Panc1 (cell line): ENCODE results near the gene ARHGAP8. TPM values are rescaled to one million over a fixed set of nuclear protein-coding genes. Genes with fewer than 3 reads are reported as not detected.

Source experiments
- ATAC-seq: fragments of 200-7000 bp; cut with Tn5 transposase; 2 replicates; pipeline ENCODE4 v1.9.1; 2020; ENCODE audit warnings: mild to moderate bottlenecking, moderate library complexity
- BruUV-seq: library from RNA; stranded (reverse); fragments of 400-500 nt; replicated peaks from 2 replicates; lab custom pipeline; 2021; lab: Mats Ljungman, UMichigan
- CTCF ChIA-PET: fragments of 300-600 bp; sonication (Branson Sonifier 250); formaldehyde crosslinking; loops from one replicate; lab custom pipeline; 2022; ENCODE audit warnings: antibody characterized with exemption; lab: Charles Lee
- POLR2A ChIA-PET: fragments of 300-600 bp; sonication (Branson Sonifier 250); formaldehyde crosslinking; loops from one replicate; lab custom pipeline; 2022; ENCODE audit warnings: antibody characterized with exemption; lab: Charles Lee
- DNase-seq: peaks from one replicate; pipeline ENCODE4 v3.0.0-alpha.2; 2010; ENCODE audit warnings: low read depth, low spot score
- H3K27ac ChIP-seq: 2 replicates; pipeline ENCODE4 v1.5.1; 2011; ENCODE audit warnings: mild to moderate bottlenecking, low read length, inconsistent platforms
- H3K27me3 ChIP-seq: fragments of 200-500 bp; sonication (Bioruptor generic); 2 replicates; pipeline ENCODE4 v1.6.0; 2014; ENCODE audit warnings: low read length, inconsistent platforms; ENCODE audit not compliant: control insufficient read depth, insufficient read depth
- H3K36me3 ChIP-seq: fragments of 200-500 bp; sonication (Bioruptor generic); 2 replicates; pipeline ENCODE4 v1.5.1; 2014; ENCODE audit warnings: inconsistent platforms, mild to moderate bottlenecking, low read length, moderate library complexity; ENCODE audit not compliant: control insufficient read depth, insufficient read depth
- H3K4me1 ChIP-seq: 2 replicates; pipeline ENCODE4 v1.5.1; 2011; ENCODE audit warnings: inconsistent platforms, mild to moderate bottlenecking, low read length, moderate library complexity; ENCODE audit not compliant: control insufficient read depth, insufficient read depth
- H3K4me3 ChIP-seq, 2 experiments: 2 replicates each; pipeline ENCODE4 v1.5.1; 2011 to 2012; ENCODE audit warnings: low read depth in 2 of 2, low read length in 2 of 2, mild to moderate bottlenecking in 2 of 2, inconsistent platforms in 1 of 2, moderate library complexity in 1 of 2
- H3K9me3 ChIP-seq: fragments of 200-500 bp; sonication (Bioruptor generic); 2 replicates; pipeline ENCODE4 v1.5.1; 2014; ENCODE audit warnings: low read depth, mild to moderate bottlenecking, inconsistent platforms, low read length, moderate library complexity; ENCODE audit not compliant: control insufficient read depth, insufficient read depth
- CTCF ChIP-seq: fragments of 450-650 bp; IDR thresholded peaks from 2 replicates; pipeline ENCODE4 v1.5.1; 2017; ENCODE audit warnings: mild to moderate bottlenecking
- POLR2AphosphoS5 ChIP-seq: IDR thresholded peaks from 2 replicates; pipeline ENCODE4 v1.6.1; 2012; ENCODE audit warnings: mild to moderate bottlenecking, low read depth, low read length, moderate library complexity
- SIN3A ChIP-seq: IDR thresholded peaks from 2 replicates; pipeline ENCODE4 v1.6.1; 2012; ENCODE audit warnings: low read depth, mild to moderate bottlenecking, low read length, moderate library complexity, borderline replicate concordance; ENCODE audit not compliant: insufficient read depth
- TCF7L2 ChIP-seq: IDR thresholded peaks from 2 replicates; pipeline ENCODE4 v1.6.1; 2011; ENCODE audit warnings: mild to moderate bottlenecking, low read depth, low read length, inconsistent platforms
- in situ Hi-C: cut with HindIII; loops from 2 replicates; pipeline ENCODE4 v1.10.0; 2016; ENCODE audit warnings: low sequenced_read_pairs, low pct_unique_long_range_greater_than_20kb
- intact Hi-C: fragments of 100-400 bp; cut with micrococcal nuclease; formaldehyde crosslinking; loops from one replicate; pipeline ENCODE4 v1.10.0; 2022; ENCODE audit not compliant: unreplicated experiment
- total RNA-seq: library from RNA; stranded (reverse); gene quantifications from one replicate; pipeline ENCODE4 v1.2.1, GENCODE V29; 2021; ENCODE audit not compliant: unreplicated experiment
- TF ChIP-seq, protein P1 (sequence below), 2 experiments: IDR thresholded peaks; 2 replicates each; pipeline ENCODE4 v1.6.1; 2011 to 2012; ENCODE audit warnings: low read depth in 2 of 2, control low read depth in 1 of 2, low read length in 1 of 2, mild to moderate bottlenecking in 1 of 2, moderate library complexity in 1 of 2; ENCODE audit not compliant: insufficient read depth in 1 of 2

The ARHGAP8 gene
- total RNA-seq, 1 experiment from 2014 or later = 9.2 TPM

DNA sequence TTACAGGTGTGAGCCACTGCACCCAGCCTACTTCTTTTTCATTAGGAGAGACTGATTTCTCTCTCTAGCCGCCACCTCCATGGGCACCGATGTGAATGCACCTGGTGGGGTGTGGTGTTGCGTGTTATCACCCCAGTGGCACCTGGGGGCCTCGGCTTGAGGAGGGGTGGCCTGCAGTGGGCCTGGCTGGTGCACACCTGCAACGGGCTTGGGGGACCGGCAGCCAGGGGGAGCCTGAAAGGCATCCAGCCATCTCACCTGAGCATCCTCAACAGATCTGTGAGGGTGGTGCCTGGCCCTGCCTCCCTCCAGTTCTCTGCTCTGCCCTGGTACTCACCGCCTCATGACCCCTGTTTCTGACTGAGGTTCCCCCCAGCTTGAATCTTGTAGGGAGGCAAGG, 108.9 kb downstream of the ARHGAP8 start:
- in situ Hi-C loops = no loop called here

GRCh38 chr22:44862281-44862680, 109.9 kb downstream of the ARHGAP8 start:
- TF ChIP-seq CTCF (no peak), POLR2AphosphoS5 (no peak), TCF7L2 (no peak), SIN3A (no peak)
- TF ChIP-seq, protein P1, sequence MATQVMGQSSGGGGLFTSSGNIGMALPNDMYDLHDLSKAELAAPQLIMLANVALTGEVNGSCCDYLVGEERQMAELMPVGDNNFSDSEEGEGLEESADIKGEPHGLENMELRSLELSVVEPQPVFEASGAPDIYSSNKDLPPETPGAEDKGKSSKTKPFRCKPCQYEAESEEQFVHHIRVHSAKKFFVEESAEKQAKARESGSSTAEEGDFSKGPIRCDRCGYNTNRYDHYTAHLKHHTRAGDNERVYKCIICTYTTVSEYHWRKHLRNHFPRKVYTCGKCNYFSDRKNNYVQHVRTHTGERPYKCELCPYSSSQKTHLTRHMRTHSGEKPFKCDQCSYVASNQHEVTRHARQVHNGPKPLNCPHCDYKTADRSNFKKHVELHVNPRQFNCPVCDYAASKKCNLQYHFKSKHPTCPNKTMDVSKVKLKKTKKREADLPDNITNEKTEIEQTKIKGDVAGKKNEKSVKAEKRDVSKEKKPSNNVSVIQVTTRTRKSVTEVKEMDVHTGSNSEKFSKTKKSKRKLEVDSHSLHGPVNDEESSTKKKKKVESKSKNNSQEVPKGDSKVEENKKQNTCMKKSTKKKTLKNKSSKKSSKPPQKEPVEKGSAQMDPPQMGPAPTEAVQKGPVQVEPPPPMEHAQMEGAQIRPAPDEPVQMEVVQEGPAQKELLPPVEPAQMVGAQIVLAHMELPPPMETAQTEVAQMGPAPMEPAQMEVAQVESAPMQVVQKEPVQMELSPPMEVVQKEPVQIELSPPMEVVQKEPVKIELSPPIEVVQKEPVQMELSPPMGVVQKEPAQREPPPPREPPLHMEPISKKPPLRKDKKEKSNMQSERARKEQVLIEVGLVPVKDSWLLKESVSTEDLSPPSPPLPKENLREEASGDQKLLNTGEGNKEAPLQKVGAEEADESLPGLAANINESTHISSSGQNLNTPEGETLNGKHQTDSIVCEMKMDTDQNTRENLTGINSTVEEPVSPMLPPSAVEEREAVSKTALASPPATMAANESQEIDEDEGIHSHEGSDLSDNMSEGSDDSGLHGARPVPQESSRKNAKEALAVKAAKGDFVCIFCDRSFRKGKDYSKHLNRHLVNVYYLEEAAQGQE (IDR thresholded peaks at IDR 0.05; ENCODE audit: insufficient read depth in 1 of 2, low read depth in 2 of 2, low read length in 1 of 2) = no peak
- Histone ChIP-seq H3K4me1 (no peaks in the 10 kb centered on the region), H3K4me3 (no peak overlapping the region), H3K27ac (no peak overlapping the region), H3K9me3 (no peaks in the 10 kb centered on the region), H3K27me3 (no peaks in the 10 kb centered on the region), H3K36me3 (no peaks in the 10 kb centered on the region)
- BruUV-seq = no TSS peak
- POLR2A ChIA-PET = no interaction called here
- CTCF ChIA-PET = no interaction called here
- no peak for ATAC-seq
- in situ Hi-C loops = no loop called here
- intact Hi-C loops = no loop called here
- DNase-seq = no peak

More for the DNA sequence above, 108.9 kb downstream of the ARHGAP8 start:
- CTCF ChIA-PET = no interaction called here
- H3K4me3 ChIP-seq = no peak overlapping the region
- no peaks in the 10 kb centered on the region for H3K36me3 ChIP-seq
- POLR2A ChIA-PET = no interaction called here
- H3K9me3 ChIP-seq = no peaks in the 10 kb centered on the region
- DNase-seq (no peak), ATAC-seq (no peak)
- no peak overlapping the region for H3K27ac ChIP-seq
- TF ChIP-seq TCF7L2 (no peak), CTCF (no peak), SIN3A (no peak), POLR2AphosphoS5 (no peak)
- TF ChIP-seq, protein P1 (IDR thresholded peaks at IDR 0.05; ENCODE audit: insufficient read depth in 1 of 2, low read depth in 2 of 2, low read length in 1 of 2) = no peak
- intact Hi-C loops = no loop called here
- H3K4me1 ChIP-seq = no peaks in the 10 kb centered on the region
- no TSS peak for BruUV-seq
- H3K27me3 ChIP-seq = no peaks in the 10 kb centered on the region
